Sigmoid colon (tissue), 7 donors: ENCODE measurements around the gene TSPO2. TPM values are rescaled to one million over a fixed set of nuclear protein-coding genes. Genes with fewer than 3 reads are reported as not detected.

Experiments
- DNase-seq: peaks from one replicate; pipeline ENCODE4 v3.0.0-alpha.2; 2019
- H3K27ac ChIP-seq, 4 donors: fragments of 200-600 bp; sonication (generic); one replicate each; pipeline ENCODE4 v1.5.1; 2016 to 2019; ENCODE audit warnings: mild to moderate bottlenecking in 1 of 4
- H3K27me3 ChIP-seq, 3 donors: fragments of 200-600 bp; sonication (generic); one replicate each; pipeline ENCODE4 v1.5.1; 2019; ENCODE audit warnings: mild to moderate bottlenecking in 1 of 3
- H3K36me3 ChIP-seq, 4 donors: fragments of 200-600 bp; sonication (generic); one replicate each; pipeline ENCODE4 v1.5.1; 2016 to 2019
- H3K4me1 ChIP-seq, 4 donors: fragments of 200-600 bp; sonication (generic); one replicate each; pipeline ENCODE4 v1.5.1; 2017 to 2019
- H3K4me3 ChIP-seq, 4 donors: fragments of 200-600 bp; sonication (generic); one replicate each; pipeline ENCODE4 v1.5.1; 2017 to 2019; ENCODE audit warnings: mild to moderate bottlenecking in 2 of 4, moderate library complexity in 1 of 4
- H3K9me3 ChIP-seq, 4 donors: fragments of 200-600 bp in 3 of 4; sonication (generic) in 3 of 4; one replicate each; pipeline versions ENCODE4 v1.5.1 to v1.6.1; 2013 to 2019
- EP300 ChIP-seq, 4 donors: sonication (generic); formaldehyde crosslinking; IDR thresholded peaks; one replicate each; pipeline ENCODE4 v1.6.1; 2017; ENCODE audit warnings: antibody characterized with exemption in 4 of 4
- POLR2A ChIP-seq, 2 donors: fragments of 450-650 bp; IDR thresholded peaks; one replicate each; pipeline ENCODE4 v1.6.1; 2016; ENCODE audit warnings: antibody characterized with exemption in 2 of 2, mild to moderate bottlenecking in 2 of 2, moderate library complexity in 2 of 2
- POLR2AphosphoS5 ChIP-seq, 4 donors: sonication (generic); formaldehyde crosslinking; IDR thresholded peaks; one replicate each; pipeline ENCODE4 v1.6.1; 2017; ENCODE audit warnings: antibody characterized with exemption in 4 of 4
- WGBS, 2 donors: extraction: QIAGEN DNeasy Blood & Tissue Kit; methylation state at CpG; one replicate each; pipeline ENCODE4 v1.1.7; 2013; 5-methylcytosine and 5-hydroxymethylcytosine counted together
- intact Hi-C: fragments of 100-400 bp; cut with DNase I; formaldehyde crosslinking; loops from one replicate; pipeline ENCODE4 v1.15.1; 2023
- polyA plus RNA-seq, 3 donors: library from polyadenylated mRNA; stranded (reverse); fragments of 200-250 nt; gene quantifications; one replicate each; pipeline ENCODE4 v1.2.3, GENCODE V29; 2013
- total RNA-seq, 4 donors: library from RNA; depleted of rRNA; stranded (reverse); fragments of >200 nt; gene quantifications; one replicate each; pipeline ENCODE4 v1.1.0, GENCODE V29; 2016
- TF ChIP-seq, protein P1 (sequence below), 4 experiments: fragments of 450-650 bp in 3 of 4; fragments of 200-600 bp in 1 of 4; IDR thresholded peaks; one replicate each; pipeline ENCODE4 v1.5.1; 2016 to 2019; ENCODE audit warnings: antibody characterized with exemption in 4 of 4, mild to moderate bottlenecking in 3 of 4, moderate library complexity in 2 of 4
- donor health status: healthy with polysubstance abuse.
- donor health status: Bipolar disorder and iron deficiency.
- donor health status: healthy.

The TSPO2 gene
- total and polyA plus RNA-seq, 7 donors: 0.48 TPM; not detected in 6

- DNase-seq: no peak
- intact Hi-C loops: no loop called here
- Histone ChIP-seq H3K4me3 (no peak overlapping the region), H3K27me3 (no peaks in the 10 kb centered on the region), H3K4me1 (peaks cover 0 to 28% (median 16%) of the 10 kb centered on the region in 4 donors), H3K36me3 (no peaks in the 10 kb centered on the region), H3K27ac (no peak overlapping the region), H3K9me3 (no peaks in the 10 kb centered on the region)
- TF ChIP-seq, protein P1, sequence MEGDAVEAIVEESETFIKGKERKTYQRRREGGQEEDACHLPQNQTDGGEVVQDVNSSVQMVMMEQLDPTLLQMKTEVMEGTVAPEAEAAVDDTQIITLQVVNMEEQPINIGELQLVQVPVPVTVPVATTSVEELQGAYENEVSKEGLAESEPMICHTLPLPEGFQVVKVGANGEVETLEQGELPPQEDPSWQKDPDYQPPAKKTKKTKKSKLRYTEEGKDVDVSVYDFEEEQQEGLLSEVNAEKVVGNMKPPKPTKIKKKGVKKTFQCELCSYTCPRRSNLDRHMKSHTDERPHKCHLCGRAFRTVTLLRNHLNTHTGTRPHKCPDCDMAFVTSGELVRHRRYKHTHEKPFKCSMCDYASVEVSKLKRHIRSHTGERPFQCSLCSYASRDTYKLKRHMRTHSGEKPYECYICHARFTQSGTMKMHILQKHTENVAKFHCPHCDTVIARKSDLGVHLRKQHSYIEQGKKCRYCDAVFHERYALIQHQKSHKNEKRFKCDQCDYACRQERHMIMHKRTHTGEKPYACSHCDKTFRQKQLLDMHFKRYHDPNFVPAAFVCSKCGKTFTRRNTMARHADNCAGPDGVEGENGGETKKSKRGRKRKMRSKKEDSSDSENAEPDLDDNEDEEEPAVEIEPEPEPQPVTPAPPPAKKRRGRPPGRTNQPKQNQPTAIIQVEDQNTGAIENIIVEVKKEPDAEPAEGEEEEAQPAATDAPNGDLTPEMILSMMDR (IDR thresholded peaks at IDR 0.05): no peak
- TF ChIP-seq POLR2AphosphoS5 (IDR thresholded peaks at IDR 0.05): no peak
- no peak for TF ChIP-seq POLR2A (IDR thresholded peaks at IDR 0.05)
- TF ChIP-seq EP300 (IDR thresholded peaks at IDR 0.05): no peak
- WGBS, 2 donors: 90 to 91% methylated on average over 7 of the region's 7 CpGs
These were observed 7.7 kb downstream of the TSPO2 start for GRCh38 chr6:41049955-41050354.

- no peak overlapping the region for H3K27ac ChIP-seq
- WGBS, 2 donors: 68 to 91% methylated on average over 3 of the region's 3 CpGs
- H3K9me3 ChIP-seq: no peaks in the 10 kb centered on the region
- no peaks in the 10 kb centered on the region for H3K36me3 ChIP-seq
- no peak for DNase-seq
- H3K27me3 ChIP-seq: no peaks in the 10 kb centered on the region
- intact Hi-C loops: no loop called here
- TF ChIP-seq POLR2AphosphoS5 (IDR thresholded peaks at IDR 0.05): no peak
- no peak for TF ChIP-seq EP300 (IDR thresholded peaks at IDR 0.05)
- TF ChIP-seq POLR2A (IDR thresholded peaks at IDR 0.05): no peak
- TF ChIP-seq, protein P1 (IDR thresholded peaks at IDR 0.05): no peak
- H3K4me1 ChIP-seq: peaks cover 0 to 34% (median 21%) of the 10 kb centered on the region in 4 donors
- H3K4me3 ChIP-seq: no peak overlapping the region
These were observed 8.3 kb downstream of the TSPO2 start for GRCh38 chr6:41050536-41050935.

DNA sequence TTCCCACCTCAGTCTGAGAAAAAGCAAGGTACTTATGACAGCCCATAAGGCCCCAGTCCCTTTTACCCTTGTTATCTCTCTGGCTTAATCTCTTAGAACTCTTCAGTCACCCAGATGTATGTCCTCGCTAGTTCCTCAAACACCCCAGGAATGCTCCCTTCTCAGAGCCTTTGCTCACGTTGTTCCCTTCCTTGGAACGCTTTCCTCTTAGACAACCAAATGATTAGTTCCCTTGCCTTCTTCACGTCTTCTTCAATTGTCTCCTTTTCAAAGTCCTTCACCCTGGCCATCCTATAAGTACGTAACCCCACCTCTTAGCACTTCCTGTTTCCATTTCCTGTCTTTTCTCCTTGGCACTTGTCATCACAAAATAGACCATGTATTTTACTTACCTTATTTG lies 9.6 kb downstream of the TSPO2 start:
- TF ChIP-seq POLR2A (IDR thresholded peaks at IDR 0.05): no peak
- no peak for TF ChIP-seq POLR2AphosphoS5 (IDR thresholded peaks at IDR 0.05)
- TF ChIP-seq, protein P1 (IDR thresholded peaks at IDR 0.05): no peak
- TF ChIP-seq EP300 (IDR thresholded peaks at IDR 0.05): no peak
- WGBS, 2 donors: 69 to 86% methylated on average over 5 of the region's 5 CpGs

GRCh38 chr6:41053041-41053440 lies 10.8 kb downstream of the TSPO2 start, which contains the start of gene APOBEC2:
APOBEC2 (plus strand) TSS chr6:41053202; CDS start chr6:41053348, 146 bp downstream.
- Histone ChIP-seq H3K4me1 (peaks cover 0 to 55% (median 39%) of the 10 kb centered on the region in 4 donors), H3K27me3 (no peaks in the 10 kb centered on the region), H3K27ac (peak within 1 kb of the TSS in 3 of 4 donors; percentile 37 to 49 (median 45)), H3K4me3 (no peak within 1 kb of the TSS), H3K9me3 (no peaks in the 10 kb centered on the region), H3K36me3 (no peaks in the 10 kb centered on the region)
- DNase-seq: peak; percentile 75
- intact Hi-C loops: no loop called here
- TF ChIP-seq POLR2A (IDR thresholded peaks at IDR 0.05) (no peak), POLR2AphosphoS5 (IDR thresholded peaks at IDR 0.05) (peak in 1 of 4 donors; percentile 17)
- WGBS, 2 donors: 82 to 92% methylated on average over 5 of the region's 5 CpGs

More for the DNA sequence above, 9.6 kb downstream of the TSPO2 start:
- H3K4me3 ChIP-seq: no peak overlapping the region
- no peak for DNase-seq
- H3K36me3 ChIP-seq: no peaks in the 10 kb centered on the region
- intact Hi-C loops: no loop called here
- H3K4me1 ChIP-seq: peaks cover 0 to 47% (median 33%) of the 10 kb centered on the region in 4 donors
- no peaks in the 10 kb centered on the region for H3K27me3 ChIP-seq
- no peaks in the 10 kb centered on the region for H3K9me3 ChIP-seq
- no peak overlapping the region for H3K27ac ChIP-seq

GRCh38 chr6:41054511-41054910 lies 12.2 kb downstream of the TSPO2 start:
- no peak overlapping the region for H3K4me3 ChIP-seq
- H3K36me3 ChIP-seq: no peaks in the 10 kb centered on the region
- H3K9me3 ChIP-seq: no peaks in the 10 kb centered on the region
- no peaks in the 10 kb centered on the region for H3K27me3 ChIP-seq
- peaks cover 0 to 66% (median 50%) of the 10 kb centered on the region in 4 donors for H3K4me1 ChIP-seq
- 97% methylated on average over 3 of the region's 3 CpGs for WGBS, 2 donors
- H3K27ac ChIP-seq: peak overlapping the region in 3 of 4 donors; percentile 38 to 72 (median 45)
- DNase-seq: no peak
- intact Hi-C loops: no loop called here
- no peak for TF ChIP-seq POLR2AphosphoS5 (IDR thresholded peaks at IDR 0.05)
- TF ChIP-seq, protein P1 (IDR thresholded peaks at IDR 0.05): no peak
- TF ChIP-seq POLR2A (IDR thresholded peaks at IDR 0.05): no peak
- no peak for TF ChIP-seq EP300 (IDR thresholded peaks at IDR 0.05)
